GM20431 (cell line): ENCODE data around the gene ATG4B.

Experiments used
- in situ Hi-C: fragments of 300-500 bp; cut with MseI, MboI; formaldehyde crosslinking; loops from one replicate; pipeline ENCODE4 v1.15.0; 2020; ENCODE audit warnings: low sequenced_read_pairs; ENCODE audit not compliant: unreplicated experiment

Gene ATG4B

DNA sequence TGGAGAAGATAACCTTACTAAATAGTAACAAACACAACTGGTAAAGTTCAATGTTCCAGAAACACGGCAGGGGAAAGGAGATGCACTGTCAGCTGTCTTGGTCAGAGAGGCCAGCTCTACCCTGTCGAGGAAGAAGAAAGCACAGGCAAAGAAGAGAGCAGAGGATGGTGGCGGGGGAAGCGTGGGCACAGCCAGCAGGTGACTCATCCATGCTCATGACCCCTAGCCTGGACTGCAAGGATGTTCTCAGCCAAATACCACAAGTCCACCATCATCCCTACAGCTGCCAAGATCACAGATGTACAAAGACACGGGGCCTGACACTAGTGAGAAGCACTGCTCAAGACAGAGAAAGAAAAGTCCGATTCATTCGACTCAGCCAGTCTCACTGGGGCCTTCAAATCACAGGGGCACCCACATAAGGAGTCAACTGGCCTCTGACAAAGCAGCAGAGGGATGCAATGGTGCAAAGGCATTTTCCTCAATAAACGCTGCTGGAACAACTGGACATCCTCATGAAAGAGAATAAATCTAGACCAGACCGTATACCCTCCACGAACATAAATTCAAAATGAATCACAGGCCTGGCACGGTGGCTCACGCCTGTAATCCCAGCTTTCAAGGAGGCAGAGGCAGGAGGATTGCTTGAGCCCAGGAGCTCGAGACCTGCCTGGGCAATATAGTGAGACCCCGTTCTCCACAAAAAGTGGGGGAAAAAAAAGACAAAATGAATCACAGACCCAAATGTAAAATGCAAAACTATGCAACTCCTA is 43.5 kb downstream of the ATG4B start:
- in situ Hi-C loops = no loop called here

GRCh38 chr2:241686324-241686649 is 48.8 kb downstream of the ATG4B start:
- in situ Hi-C loops = no loop called here

- in situ Hi-C loops = no loop called here
Measured at GRCh38 chr2:241686650-241687425, 49.3 kb downstream of the ATG4B start, which contains the start of gene DTYMK. DTYMK (minus strand) TSS chr2:241686815; CDS start chr2:241686783, 32 bp downstream.

DNA sequence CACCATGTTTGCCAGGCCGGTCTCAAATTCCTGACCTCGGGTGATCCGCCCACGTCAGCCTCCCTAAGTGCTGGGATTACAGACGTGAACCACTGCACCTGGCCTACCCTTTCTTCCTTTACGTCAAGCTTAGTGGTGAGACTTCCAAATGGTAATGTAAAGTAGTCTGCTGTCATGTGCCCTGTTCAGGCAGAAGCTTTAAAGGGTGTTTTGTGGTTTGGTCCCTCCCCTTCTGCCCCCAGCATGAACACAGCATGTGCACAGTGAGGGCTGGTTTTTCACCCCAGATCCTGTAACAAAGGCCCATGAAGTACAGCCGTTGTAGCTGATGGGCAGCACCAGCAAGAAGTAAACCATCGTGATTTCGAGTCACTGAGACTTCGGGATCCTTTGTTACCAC is 51.8 kb downstream of the ATG4B start:
- in situ Hi-C loops = no loop called here

DNA sequence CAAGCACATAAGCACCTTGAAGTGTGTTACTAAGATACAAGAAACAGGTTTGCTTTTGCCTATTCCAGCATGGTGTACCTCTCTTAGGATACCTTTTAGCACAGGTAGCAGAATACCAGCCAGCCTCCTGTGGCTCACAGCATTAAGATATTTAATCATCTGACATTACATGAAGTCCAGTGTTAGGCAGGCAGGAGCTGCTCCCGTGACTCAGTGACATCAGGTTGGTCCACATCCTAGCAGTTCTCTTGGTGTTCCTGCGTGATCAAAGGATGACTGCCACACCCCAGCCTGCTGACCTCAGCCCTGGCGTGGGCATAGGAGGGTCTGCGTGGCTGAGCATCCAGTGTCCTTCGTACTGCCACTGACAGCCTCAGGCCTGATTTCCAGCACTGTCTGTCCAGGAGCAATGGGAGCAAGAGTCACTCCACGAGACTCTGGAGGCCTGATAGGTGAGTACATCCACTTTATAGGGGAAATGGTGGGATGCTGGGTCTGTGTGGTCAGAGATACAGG is 52.8 kb downstream of the ATG4B start:
- in situ Hi-C loops = no loop called here

DNA sequence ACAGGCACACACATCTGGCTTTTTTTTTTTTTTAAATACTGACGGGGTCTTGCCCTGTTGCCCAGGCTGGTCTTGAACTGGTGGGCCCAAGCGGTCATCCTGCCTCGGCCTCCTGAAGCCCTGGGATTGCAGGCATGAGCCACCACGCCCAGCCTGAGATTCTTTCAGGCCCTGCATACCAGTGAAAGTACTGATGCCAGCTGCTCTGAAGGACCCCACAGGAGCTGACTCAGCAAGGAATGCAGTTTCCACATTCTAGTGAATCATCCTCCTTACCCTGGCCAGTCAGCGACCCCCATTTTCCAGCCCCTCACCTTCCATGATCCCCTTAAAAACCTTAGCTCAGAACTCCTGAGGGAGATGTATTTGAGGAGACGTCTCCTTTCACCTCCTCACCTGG is 55.0 kb downstream of the ATG4B start:
- in situ Hi-C loops = no loop called here

GRCh38 chr2:241695651-241696050 is 58.2 kb downstream of the ATG4B start:
- in situ Hi-C loops = no loop called here

- in situ Hi-C loops = no loop called here
Measured at GRCh38 chr2:241701149-241701398, 63.6 kb downstream of the ATG4B start.

- in situ Hi-C loops = no loop called here
Measured at GRCh38 chr2:241701399-241702154, 64.1 kb downstream of the ATG4B start, which contains the start of gene ING5. ING5 (plus strand) TSS chr2:241702039; CDS start chr2:241702066, 27 bp downstream.

GRCh38 chr2:241702155-241703031 is 64.9 kb downstream of the ATG4B start:
- in situ Hi-C loops = no loop called here

- in situ Hi-C loops = no loop called here
Measured at GRCh38 chr2:241703032-241703604, 65.6 kb downstream of the ATG4B start.

DNA sequence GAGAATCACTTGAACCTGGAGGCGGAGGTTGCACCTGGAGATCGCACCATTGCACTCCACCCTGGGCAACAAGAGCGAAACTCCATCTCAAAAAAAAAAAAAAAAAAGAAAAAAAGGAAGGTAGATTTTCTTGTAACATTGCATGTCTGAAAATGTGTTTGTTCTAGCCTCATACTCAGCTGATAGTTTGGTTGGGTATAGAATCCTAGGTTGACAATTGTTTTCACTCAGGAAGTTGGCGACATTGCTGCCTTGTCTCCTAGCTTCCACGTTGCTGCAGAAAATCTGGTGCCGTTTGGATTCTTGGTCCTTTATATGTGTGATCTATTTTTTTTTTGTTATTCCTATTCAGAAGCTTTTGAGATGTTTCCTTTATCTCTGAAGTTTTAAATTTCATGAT is 69.0 kb downstream of the ATG4B start:
- in situ Hi-C loops = no loop called here

DNA sequence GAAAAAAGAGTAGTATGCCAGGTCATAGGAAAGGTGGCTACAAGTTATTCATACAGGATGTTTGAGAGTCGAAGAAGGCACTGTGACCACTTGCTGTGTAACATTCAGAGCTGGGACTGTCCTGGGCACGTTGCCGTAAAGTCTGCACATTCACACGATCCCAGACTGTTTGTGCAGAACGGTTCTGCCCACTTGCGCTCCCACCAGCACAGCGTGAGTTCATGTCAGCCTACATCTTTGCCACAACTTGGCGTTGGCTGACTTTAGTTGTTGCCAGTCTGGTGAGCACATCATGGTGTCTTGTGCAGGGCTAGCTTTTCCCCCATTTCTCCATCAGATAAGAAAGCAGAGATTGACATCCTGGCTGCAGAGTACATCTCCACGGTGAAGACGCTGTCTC is 71.4 kb downstream of the ATG4B start:
- in situ Hi-C loops = no loop called here

DNA sequence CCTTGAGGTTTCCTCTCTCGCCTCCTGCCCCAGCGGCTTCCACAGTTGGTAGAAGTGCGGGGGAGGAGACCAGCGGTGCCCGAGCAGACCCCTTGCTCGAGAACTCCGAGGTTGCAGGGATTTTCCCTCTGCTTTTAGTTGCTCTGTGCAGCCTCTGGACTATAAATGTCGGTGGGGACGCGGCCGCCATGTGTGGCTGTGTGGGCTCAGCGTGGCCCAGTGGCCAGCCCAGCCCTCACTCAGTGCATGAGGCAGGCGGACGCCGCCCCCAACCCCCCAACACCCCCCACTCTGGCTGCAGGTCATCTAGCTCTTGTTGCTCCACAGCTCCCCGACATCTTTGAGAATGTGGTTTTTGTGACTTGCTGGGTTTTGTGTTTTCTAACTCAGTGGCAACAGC is 81.6 kb downstream of the ATG4B start:
- in situ Hi-C loops = no loop called here

GRCh38 chr2:241720099-241720498 is 82.6 kb downstream of the ATG4B start:
- in situ Hi-C loops = no loop called here

DNA sequence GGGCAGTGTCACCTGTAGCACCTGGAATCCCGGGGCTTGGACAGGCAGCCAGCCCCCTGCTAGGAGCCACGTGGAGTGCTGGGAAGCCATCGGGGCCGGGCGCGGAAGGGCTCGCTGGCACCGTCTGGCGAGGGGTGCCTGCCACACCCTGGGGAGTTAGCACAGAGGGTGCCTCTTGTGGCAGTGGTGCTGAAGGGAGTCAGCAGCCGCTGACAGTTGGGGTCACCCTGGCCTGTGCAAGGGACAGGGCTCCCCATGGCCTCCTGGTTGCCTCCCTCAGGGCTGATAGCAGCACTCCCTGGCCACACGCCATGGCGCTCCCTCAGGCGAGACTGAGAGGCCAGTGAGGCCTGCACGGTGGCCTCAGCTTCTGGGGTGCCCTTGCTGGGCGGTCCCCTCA is 83.1 kb downstream of the ATG4B start:
- in situ Hi-C loops = no loop called here

- in situ Hi-C loops = no loop called here
Measured at GRCh38 chr2:241721852-241722251, 84.4 kb downstream of the ATG4B start.

DNA sequence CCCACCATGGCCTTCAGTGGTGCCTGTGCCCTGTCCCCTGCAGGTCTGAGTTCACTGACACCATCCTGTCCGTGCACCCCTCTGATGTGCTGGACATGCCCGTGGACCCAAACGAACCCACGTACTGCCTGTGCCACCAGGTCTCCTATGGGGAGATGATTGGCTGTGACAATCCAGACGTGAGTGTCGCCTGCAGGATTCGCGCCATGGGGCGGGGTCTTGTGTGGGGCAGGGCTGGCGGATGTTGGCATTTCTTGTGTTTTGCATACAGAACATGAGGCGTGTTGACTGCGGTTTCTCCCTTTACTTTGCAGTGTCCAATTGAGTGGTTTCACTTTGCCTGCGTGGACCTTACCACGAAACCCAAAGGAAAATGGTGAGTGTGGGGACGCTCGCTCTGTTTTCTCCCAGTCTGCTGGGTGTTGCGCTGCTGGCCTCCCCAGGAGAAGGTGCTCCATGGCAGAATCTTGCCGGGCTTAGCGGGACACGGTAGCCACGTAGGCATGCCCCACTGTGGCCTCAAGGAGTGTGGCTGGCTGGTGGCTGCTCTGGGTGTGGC is 85.5 kb downstream of the ATG4B start:
- in situ Hi-C loops = no loop called here
